ENCODE measurements around the gene MYOG.

Gene MYOG

GRCh38 chr1:203072002-203072602, 13.7 kb downstream of the MYOG start:
- no peak for DNase-seq (ENCODE audit: low spot score)

- DNase-seq (ENCODE audit: low spot score): peak; percentile 32
These were observed 16.6 kb downstream of the MYOG start for GRCh38 chr1:203069030-203069747.

- DNase-seq (ENCODE audit: low spot score): no peak
These were observed 18.8 kb downstream of the MYOG start for GRCh38 chr1:203066965-203067364.

- no peak for DNase-seq (ENCODE audit: low spot score)
These were observed 19.8 kb downstream of the MYOG start for GRCh38 chr1:203065986-203066385.

- DNase-seq (ENCODE audit: low spot score): no peak
These were observed 20.6 kb downstream of the MYOG start for GRCh38 chr1:203065191-203065590.

- no peak for DNase-seq (ENCODE audit: low spot score)
These were observed 22.5 kb downstream of the MYOG start for GRCh38 chr1:203063287-203063686.

- DNase-seq (ENCODE audit: low spot score): no peak
These were observed 25.7 kb downstream of the MYOG start for GRCh38 chr1:203060115-203060514.

- DNase-seq (ENCODE audit: low spot score): no peak
These were observed 26.3 kb downstream of the MYOG start for GRCh38 chr1:203059485-203059884.

GRCh38 chr1:203058676-203058935, 27.2 kb downstream of the MYOG start:
- DNase-seq (ENCODE audit: low spot score): no peak

GRCh38 chr1:203057911-203058675, 27.7 kb downstream of the MYOG start:
- DNase-seq (ENCODE audit: low spot score): peak; percentile 75

GRCh38 chr1:203056516-203056915, 29.3 kb downstream of the MYOG start:
- DNase-seq (ENCODE audit: low spot score): no peak

GRCh38 chr1:203056012-203056411, 29.8 kb downstream of the MYOG start:
- DNase-seq (ENCODE audit: low spot score): no peak

GRCh38 chr1:203055161-203055799, 30.5 kb downstream of the MYOG start:
- no peak for DNase-seq (ENCODE audit: low spot score)

- DNase-seq (ENCODE audit: low spot score): no peak
These were observed 31.2 kb downstream of the MYOG start for GRCh38 chr1:203054642-203055041.

GRCh38 chr1:203054184-203054583, 31.6 kb downstream of the MYOG start:
- no peak for DNase-seq (ENCODE audit: low spot score)

GRCh38 chr1:203052601-203053000, 33.2 kb downstream of the MYOG start:
- DNase-seq (ENCODE audit: low spot score): no peak

GRCh38 chr1:203051841-203052324, 33.9 kb downstream of the MYOG start:
- DNase-seq (ENCODE audit: low spot score): no peak

- no peak for DNase-seq (ENCODE audit: low spot score)
These were observed 35.0 kb downstream of the MYOG start for GRCh38 chr1:203050826-203051225.

GRCh38 chr1:203049576-203050180, 36.1 kb downstream of the MYOG start:
- DNase-seq (ENCODE audit: low spot score): no peak

GRCh38 chr1:203049077-203049476, 36.7 kb downstream of the MYOG start:
- DNase-seq (ENCODE audit: low spot score): no peak

GRCh38 chr1:203048555-203049051, 37.2 kb downstream of the MYOG start:
- no peak for DNase-seq (ENCODE audit: low spot score)

- no peak for DNase-seq (ENCODE audit: low spot score)
These were observed 37.7 kb downstream of the MYOG start for GRCh38 chr1:203048086-203048485.
